CD4-positive, alpha-beta T cell (primary cell): ENCODE results near the gene RAD9A. TPM values are rescaled to one million over a fixed set of nuclear protein-coding genes. Genes with fewer than 3 reads are reported as not detected.

Source experiments
- ATAC-seq: fragments of 200-7000 bp; cut with Tn5 transposase; one replicate; pipeline ENCODE4 v1.10.0; 2022; ENCODE audit warnings: mild to moderate bottlenecking; ENCODE audit not compliant: poor library complexity
- CTCF ChIA-PET: fragments of 350-600 bp; sonication (Branson Sonifier 250); formaldehyde crosslinking; loops from one replicate; lab custom pipeline; 2021; ENCODE audit warnings: antibody characterized with exemption, inconsistent platforms; lab: Charles Lee
- POLR2A ChIA-PET: fragments of 350-600 bp; sonication (Branson Sonifier 250); formaldehyde crosslinking; loops from one replicate; lab custom pipeline; 2021; ENCODE audit warnings: antibody characterized with exemption, inconsistent platforms; lab: Charles Lee
- DNase-seq, 14 experiments: peaks; one replicate each; pipeline ENCODE4 v3.0.0-alpha.2; 2013 to 2020; ENCODE audit warnings: mixed read lengths in 2 of 14
- H3K27ac ChIP-seq, 2 donors: one replicate each; pipeline versions ENCODE4 v1.5.1 to v1.7.0; 2013; ENCODE audit warnings: low read length in 2 of 2, low read depth in 1 of 2, mild to moderate bottlenecking in 1 of 2
- H3K27me3 ChIP-seq, 2 experiments: 1 replicate in 1 of 2; 2 replicates in 1 of 2; pipeline versions ENCODE4 v1.6.1 to v1.7.0; 2013; ENCODE audit warnings: low read length in 2 of 2, control low read depth in 1 of 2, mild to moderate bottlenecking in 1 of 2, moderate library complexity in 1 of 2; ENCODE audit not compliant: insufficient read depth in 2 of 2, control insufficient read depth in 1 of 2
- H3K36me3 ChIP-seq: one replicate; pipeline ENCODE4 v1.6.1; 2013; ENCODE audit warnings: low read length, control low read depth; ENCODE audit not compliant: insufficient read depth
- H3K4me1 ChIP-seq: one replicate; pipeline ENCODE4 v1.6.1; 2013; ENCODE audit warnings: low read length, control low read depth; ENCODE audit not compliant: insufficient read depth
- H3K4me3 ChIP-seq: one replicate; pipeline ENCODE4 v1.5.1; 2013; ENCODE audit warnings: mild to moderate bottlenecking, low read length, moderate library complexity
- H3K9me3 ChIP-seq, 2 experiments: 1 replicate in 1 of 2; 2 replicates in 1 of 2; pipeline versions ENCODE4 v1.6.1 to v1.7.0; 2013; ENCODE audit warnings: low read length in 2 of 2, mild to moderate bottlenecking in 2 of 2, control low read depth in 1 of 2, moderate library complexity in 1 of 2; ENCODE audit not compliant: control insufficient read depth in 1 of 2, insufficient read depth in 1 of 2
- H3K27ac Mint-ChIP-seq: one replicate; pipeline ENCODE4 v1.8.0; 2020; ENCODE audit warnings: mixed read lengths
- H3K27me3 Mint-ChIP-seq: one replicate; pipeline ENCODE4 v1.8.0; 2021; ENCODE audit warnings: mixed read lengths
- H3K36me3 Mint-ChIP-seq: one replicate; pipeline ENCODE4 v1.8.0; 2021; ENCODE audit warnings: low read depth, mixed read lengths
- H3K4me1 Mint-ChIP-seq: one replicate; pipeline ENCODE4 v1.8.0; 2021; ENCODE audit warnings: low read depth, mixed read lengths
- H3K4me3 Mint-ChIP-seq: one replicate; pipeline ENCODE4 v1.8.0; 2020; ENCODE audit warnings: mild to moderate bottlenecking, mixed read lengths
- H3K9me3 Mint-ChIP-seq: one replicate; pipeline ENCODE4 v1.8.0; 2020; ENCODE audit warnings: mixed read lengths
- CTCF ChIP-seq: fragments of 200-600 bp; IDR thresholded peaks from one replicate; pipeline ENCODE4 v1.8.0; 2022; ENCODE audit warnings: antibody characterized with exemption, mild to moderate bottlenecking
- intact Hi-C, 2 experiments: fragments of 100-400 bp; cut with DNase I in 1 of 2; cut with micrococcal nuclease in 1 of 2; formaldehyde crosslinking; loops; one replicate each; pipeline versions ENCODE4 v1.15.1 to v1.9.0; 2023 to 2025; cut with DNase I, micrococcal nuclease
- total RNA-seq, 174 experiments: library from RNA in 2 of 174; stranded (reverse) in 2 of 174; gene quantifications; one replicate each; pipeline ENCODE4 v1.2.3 and lab custom pipeline; 2021 to 2026

The RAD9A gene
- total RNA-seq, 2 experiments from 2014 or later = 19.3 to 20.3 TPM

GRCh38 chr11:67392183-67392715, 463 bp downstream of the RAD9A start:
- Histone ChIP-seq H3K9me3 (no peaks in the 10 kb centered on the region), H3K4me3 (peak overlapping the region; percentile 90), H3K27ac (peak overlapping the region; percentile 5 to 77), H3K36me3 (peaks cover 24% of the 10 kb centered on the region), H3K27me3 (no peaks in the 10 kb centered on the region), H3K4me1 (peaks cover 49% of the 10 kb centered on the region)
- ChIA-PET POLR2A (interaction anchor here (0.7 to 3.0 kb wide), 20 partner anchors 11 to 153 kb away, joined by 3 to 61 read pairs (median 6); partner anchors contain the start of genes AIP, ANKRD13D, CARNS1 and PITPNM1), CTCF (interaction anchor here (0.7 to 2.7 kb wide), 8 partner anchors 9 to 77 kb away, joined by 3 to 16 read pairs (median 6); partner anchors contain the start of genes POLD4, PPP1CA and TMEM134)
- ATAC-seq (no peak), DNase-seq (no peak)
- H3K27me3 Mint-ChIP-seq = no peaks in the 10 kb centered on the region
- H3K36me3 Mint-ChIP-seq = peaks cover 13% of the 10 kb centered on the region
- H3K9me3 Mint-ChIP-seq = no peaks in the 10 kb centered on the region
- intact Hi-C loops = loop anchor here (1.0 to 10.0 kb wide), 2 partner anchors 77 to 213 kb away; partner anchors contain the start of genes NDUFV1 (in 1 of the 2) and TMEM134 (in 1 of the 2)
- peak overlapping the region; percentile 51 for H3K27ac Mint-ChIP-seq
- peaks cover 45% of the 10 kb centered on the region for H3K4me1 Mint-ChIP-seq
- H3K4me3 Mint-ChIP-seq = peak overlapping the region; percentile 88
- no peak for TF ChIP-seq CTCF

- ATAC-seq (no peak), DNase-seq (no peak)
- H3K4me3 ChIP-seq = no peak overlapping the region
- peaks cover 53% of the 10 kb centered on the region for H3K4me1 Mint-ChIP-seq
- H3K27ac Mint-ChIP-seq = no peak overlapping the region
- H3K9me3 Mint-ChIP-seq = no peaks in the 10 kb centered on the region
- H3K4me3 Mint-ChIP-seq = peak overlapping the region; percentile 81
- no peak overlapping the region for H3K27ac ChIP-seq
- peaks cover 0 to under 1% of the 10 kb centered on the region in 2 experiments for H3K27me3 ChIP-seq
- TF ChIP-seq CTCF = no peak
- ChIA-PET CTCF (interaction anchor here (1.3 kb wide), 1 partner anchor 8 kb away, joined by 4 read pairs; the partner anchor contains the start of gene PPP1CA), POLR2A (interaction anchor here (0.6 to 3.0 kb wide), 3 partner anchors 10 to 56 kb away, joined by 3 to 61 read pairs (median 29); partner anchors contain the start of genes POLD4, PPP1CA and TBC1D10C)
- H3K9me3 ChIP-seq = peaks cover 0 to 1% of the 10 kb centered on the region in 2 experiments
- no peaks in the 10 kb centered on the region for H3K27me3 Mint-ChIP-seq
- peaks cover 24% of the 10 kb centered on the region for H3K36me3 Mint-ChIP-seq
- intact Hi-C loops = loop anchor here in 1 of 2 experiments (10.0 kb wide), 1 partner anchor 211 kb away; the partner anchor contains the start of gene NDUFV1
- H3K36me3 ChIP-seq = peaks cover 36% of the 10 kb centered on the region
- H3K4me1 ChIP-seq = peaks cover 61% of the 10 kb centered on the region
These were observed 1.7 kb downstream of the RAD9A start for GRCh38 chr11:67393437-67393836.

- Histone ChIP-seq H3K9me3 (peaks cover 0 to 5% of the 10 kb centered on the region in 2 experiments), H3K27ac (no peak overlapping the region), H3K36me3 (peaks cover 42% of the 10 kb centered on the region), H3K27me3 (peaks cover 0 to 3% of the 10 kb centered on the region in 2 experiments), H3K4me1 (peaks cover 67% of the 10 kb centered on the region), H3K4me3 (no peak overlapping the region)
- ChIA-PET CTCF (interaction anchor here (0.7 to 1.3 kb wide), 2 partner anchors 7 to 41 kb away, joined by 3 to 4 read pairs; partner anchors contain the start of genes POLD4 and PPP1CA), POLR2A (interaction anchor here (0.6 to 1.1 kb wide), 2 partner anchors 15 to 75 kb away, joined by 3 to 6 read pairs; partner anchors contain the start of gene TMEM134)
- Mint-ChIP-seq H3K27ac (no peak overlapping the region), H3K4me3 (peak overlapping the region; percentile 81), H3K9me3 (no peaks in the 10 kb centered on the region), H3K27me3 (no peaks in the 10 kb centered on the region), H3K4me1 (peaks cover 51% of the 10 kb centered on the region), H3K36me3 (peaks cover 26% of the 10 kb centered on the region)
- intact Hi-C loops = loop anchor here in 1 of 2 experiments (10.0 kb wide), 1 partner anchor 211 kb away; the partner anchor contains the start of gene NDUFV1
- ATAC-seq = no peak
- no peak for DNase-seq
- TF ChIP-seq CTCF = no peak
These were observed 2.2 kb downstream of the RAD9A start for GRCh38 chr11:67393990-67394389.
